Coronary artery (tissue), 2 donors: ENCODE data around the gene BAK1.
"Not testable (repeated sequence)": the region's sequence is repeated elsewhere in the genome, so short reads cannot be mapped to it uniquely, and the experiment has no call there.

Experiments
- DNase-seq: peaks from one replicate; pipeline ENCODE4 v3.0.0-alpha.2; 2017; ENCODE audit warnings: low spot score
- H3K27ac ChIP-seq, 2 donors: fragments of 200-600 bp; sonication (generic); one replicate each; pipeline ENCODE4 v1.5.1; 2016 to 2019
- H3K4me3 ChIP-seq: fragments of 200-600 bp; sonication (generic); 2 replicates; pipeline ENCODE4 v1.5.1; 2016; ENCODE audit warnings: mild to moderate bottlenecking, moderate library complexity
- TF ChIP-seq, protein P1 (sequence below): fragments of 200-600 bp; sonication (generic); IDR thresholded peaks from one replicate; pipeline ENCODE4 v1.5.1; 2019; ENCODE audit warnings: antibody characterized with exemption

Gene BAK1

DNA sequence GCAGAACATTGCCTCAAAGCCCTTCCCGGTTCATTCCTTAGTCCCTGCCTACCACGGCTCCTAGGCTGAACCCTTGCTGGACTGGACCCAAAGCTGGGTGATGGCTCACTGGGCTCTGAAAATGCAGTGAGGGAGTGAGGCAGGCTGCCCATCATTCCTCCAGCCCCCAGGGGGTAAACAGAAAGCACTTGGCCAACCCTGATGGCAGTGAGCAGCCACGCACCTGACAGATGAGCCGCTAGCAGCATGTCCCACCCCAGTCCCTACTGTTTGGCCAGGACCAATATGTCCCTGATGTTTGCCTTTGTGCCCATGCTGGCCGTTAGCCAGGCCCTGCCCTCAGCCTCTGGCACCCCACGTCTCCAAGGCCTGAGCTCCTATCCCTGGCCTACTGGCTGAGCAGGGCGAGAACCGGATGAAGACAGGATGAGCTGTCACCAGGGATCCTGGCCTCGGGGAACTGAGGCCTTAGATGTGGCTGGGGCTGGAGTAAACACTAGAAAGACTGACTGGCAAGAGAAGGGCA is 19.4 kb upstream of the BAK1 start:
- TF ChIP-seq, protein P1, sequence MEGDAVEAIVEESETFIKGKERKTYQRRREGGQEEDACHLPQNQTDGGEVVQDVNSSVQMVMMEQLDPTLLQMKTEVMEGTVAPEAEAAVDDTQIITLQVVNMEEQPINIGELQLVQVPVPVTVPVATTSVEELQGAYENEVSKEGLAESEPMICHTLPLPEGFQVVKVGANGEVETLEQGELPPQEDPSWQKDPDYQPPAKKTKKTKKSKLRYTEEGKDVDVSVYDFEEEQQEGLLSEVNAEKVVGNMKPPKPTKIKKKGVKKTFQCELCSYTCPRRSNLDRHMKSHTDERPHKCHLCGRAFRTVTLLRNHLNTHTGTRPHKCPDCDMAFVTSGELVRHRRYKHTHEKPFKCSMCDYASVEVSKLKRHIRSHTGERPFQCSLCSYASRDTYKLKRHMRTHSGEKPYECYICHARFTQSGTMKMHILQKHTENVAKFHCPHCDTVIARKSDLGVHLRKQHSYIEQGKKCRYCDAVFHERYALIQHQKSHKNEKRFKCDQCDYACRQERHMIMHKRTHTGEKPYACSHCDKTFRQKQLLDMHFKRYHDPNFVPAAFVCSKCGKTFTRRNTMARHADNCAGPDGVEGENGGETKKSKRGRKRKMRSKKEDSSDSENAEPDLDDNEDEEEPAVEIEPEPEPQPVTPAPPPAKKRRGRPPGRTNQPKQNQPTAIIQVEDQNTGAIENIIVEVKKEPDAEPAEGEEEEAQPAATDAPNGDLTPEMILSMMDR, result no peak
- no peak for DNase-seq
- Histone ChIP-seq H3K4me3 (no peak overlapping the region), H3K27ac (peak overlapping the region in 1 of 2 donors; percentile 11)

DNA sequence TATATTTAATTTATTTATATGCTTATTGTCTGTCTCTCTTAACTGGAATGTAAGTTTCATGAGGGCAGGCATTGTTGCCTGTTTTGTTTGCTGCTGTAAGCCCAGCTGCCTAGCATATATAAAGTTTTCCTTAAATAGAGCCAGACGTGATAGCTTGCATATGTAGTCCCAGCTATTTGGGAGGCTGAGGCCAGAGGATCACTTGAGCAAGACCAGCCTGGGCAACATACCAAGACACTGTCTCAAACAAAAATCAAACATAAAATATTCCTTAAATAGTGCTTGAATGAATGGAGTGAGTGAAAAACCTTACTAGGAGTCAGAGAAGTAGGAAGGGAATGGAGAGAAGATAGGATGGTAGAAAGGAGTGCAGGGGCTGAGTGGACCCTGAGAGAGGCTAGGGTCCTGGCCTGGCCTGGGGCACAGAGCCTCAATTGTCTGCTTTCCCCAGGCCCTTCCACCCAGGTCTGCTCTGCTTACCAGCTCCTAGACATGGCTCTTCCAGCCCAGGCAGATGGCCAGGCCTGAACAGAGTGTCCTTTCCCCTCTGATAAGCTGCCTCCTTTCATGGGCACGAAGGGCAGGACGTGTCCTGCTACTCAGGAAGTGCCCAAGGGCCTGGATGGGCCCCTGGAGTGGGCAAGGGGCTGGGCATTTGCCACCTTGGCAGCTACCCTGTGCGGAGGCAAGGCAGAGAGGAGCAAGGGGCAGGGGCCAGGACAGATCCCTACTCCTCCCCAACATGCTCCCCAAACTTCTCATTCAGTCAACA is 17.7 kb upstream of the BAK1 start:
- Histone ChIP-seq H3K27ac (no peak overlapping the region), H3K4me3 (no peak overlapping the region)
- TF ChIP-seq, protein P1, result no peak
- no peak for DNase-seq

DNA sequence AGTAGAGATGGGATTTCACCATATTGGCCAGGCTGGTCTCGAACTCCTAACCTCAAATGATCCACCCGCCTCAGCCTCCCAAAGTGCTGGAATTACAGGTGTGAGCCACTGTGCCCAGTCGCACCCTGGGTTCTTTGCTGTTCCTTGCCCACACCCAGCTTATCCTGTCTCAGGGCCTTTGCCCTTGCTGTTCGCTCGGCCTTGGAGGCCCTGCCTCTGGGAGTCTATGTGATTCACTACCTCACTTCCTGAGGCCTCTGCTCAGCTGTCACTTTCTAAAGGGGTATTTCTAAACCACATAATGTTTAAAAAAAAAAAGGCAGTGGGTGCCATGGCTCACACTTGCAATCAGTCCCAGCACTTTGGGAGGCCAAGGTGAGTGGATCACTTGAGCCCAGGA is 16.8 kb upstream of the BAK1 start:
- H3K4me3 ChIP-seq, DNase-seq, H3K27ac ChIP-seq: not testable (repeated sequence)

DNA sequence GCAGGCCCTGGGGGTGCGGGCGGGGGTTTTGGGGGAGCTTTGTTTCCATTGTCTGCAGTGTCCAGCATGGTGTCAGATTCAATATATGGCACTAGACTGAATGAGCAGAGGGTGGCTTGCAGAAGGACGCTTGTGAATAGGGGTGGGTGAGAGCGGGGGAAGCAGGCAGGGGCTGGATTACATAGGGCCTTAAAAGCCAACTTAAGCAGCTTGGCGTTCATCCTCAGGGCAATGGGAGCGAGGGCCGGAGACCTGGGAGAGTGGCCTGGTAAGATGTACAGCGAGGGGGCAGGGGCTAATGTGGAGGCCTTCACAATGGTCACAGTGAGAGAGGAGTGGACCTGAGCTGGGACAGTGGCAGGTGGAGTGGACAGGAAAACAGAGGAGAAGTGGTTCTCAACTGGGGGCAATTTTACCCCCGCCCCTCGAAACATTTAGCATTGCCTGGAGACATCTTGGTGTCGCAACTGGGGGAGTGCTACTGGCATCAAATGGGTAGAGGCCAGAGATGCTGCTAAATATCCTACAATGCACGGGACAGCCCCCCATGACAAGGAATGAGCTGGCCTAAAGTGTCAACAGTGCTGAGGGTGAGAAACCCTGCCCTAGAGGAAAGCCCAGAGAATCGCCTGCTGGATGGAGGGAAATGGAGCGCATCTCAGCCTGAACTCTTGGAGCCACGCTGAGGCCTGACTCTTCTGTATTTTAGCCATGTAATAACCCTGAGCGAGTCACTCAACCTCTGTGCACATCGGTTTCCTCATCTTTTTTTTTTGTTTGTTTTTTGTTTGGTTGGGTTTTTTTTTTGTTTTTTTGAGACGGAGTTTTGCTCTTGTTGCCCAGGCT is 15.1 kb upstream of the BAK1 start:
- TF ChIP-seq, protein P1, result no peak
- no peak overlapping the region for H3K27ac ChIP-seq
- H3K4me3 ChIP-seq, result no peak overlapping the region
- no peak for DNase-seq

DNA sequence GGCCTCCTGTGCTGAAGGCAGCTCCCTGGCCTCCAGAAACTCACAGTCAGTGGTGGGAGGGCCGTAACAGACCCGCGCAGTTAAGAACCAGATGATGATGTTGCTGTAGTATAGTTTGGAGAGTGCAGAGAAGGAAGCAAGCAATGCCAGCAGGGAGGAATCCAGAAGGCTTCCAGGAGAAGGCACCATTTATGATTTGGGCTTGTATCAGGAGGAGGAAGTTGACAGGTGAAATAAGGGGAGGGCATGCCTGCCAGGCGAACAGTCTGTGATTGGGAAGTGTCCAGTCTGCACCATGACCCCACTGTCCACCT is 13.3 kb upstream of the BAK1 start:
- TF ChIP-seq, protein P1, result no peak
- H3K4me3 ChIP-seq, result peak overlapping the region; percentile 46
- DNase-seq, result no peak
- no peak overlapping the region for H3K27ac ChIP-seq

DNA sequence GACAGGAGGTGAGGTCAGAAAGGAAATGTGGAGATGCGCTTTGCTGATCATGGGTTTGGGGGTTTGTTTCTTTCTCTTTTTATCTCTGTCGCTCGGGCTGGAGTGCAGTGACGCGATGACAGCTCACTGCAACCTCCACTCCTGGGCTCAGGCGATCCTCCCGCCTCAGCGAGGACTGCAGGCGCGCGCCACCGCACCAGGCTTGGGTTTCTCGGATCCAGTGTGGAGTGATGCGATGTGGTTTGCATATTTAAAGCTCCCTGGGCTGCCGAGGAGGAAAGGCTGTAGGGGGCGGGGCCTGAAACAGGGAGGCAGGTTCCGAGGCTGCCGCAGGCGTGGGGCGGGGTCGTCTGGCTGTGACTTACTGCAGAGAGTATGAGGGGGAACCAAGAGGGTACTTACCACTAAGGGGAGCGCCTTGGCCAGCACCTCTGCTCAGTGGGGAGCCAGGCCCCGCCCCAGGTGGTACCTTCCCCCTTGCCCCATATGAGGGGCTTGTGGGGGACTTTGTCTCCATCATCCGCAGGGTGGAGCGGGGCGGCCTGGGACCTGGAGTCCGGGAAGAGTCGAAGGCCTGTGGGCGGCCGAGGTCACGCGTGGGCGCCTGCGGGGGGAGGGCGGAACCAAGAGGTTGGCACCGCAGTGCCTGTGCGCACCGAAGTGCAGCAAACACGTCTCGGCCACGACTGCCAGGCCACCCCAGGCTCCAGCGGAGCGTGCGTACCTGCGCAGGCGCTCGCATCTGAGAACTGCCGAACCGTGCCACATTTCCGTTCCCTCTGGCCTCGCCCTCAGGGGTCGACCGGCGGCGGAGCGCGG is 12.7 kb upstream of the BAK1 start:
- DNase-seq, result no peak
- TF ChIP-seq, protein P1, result no peak
- no peak overlapping the region for H3K27ac ChIP-seq
- H3K4me3 ChIP-seq, result peak overlapping the region; percentile 46

DNA sequence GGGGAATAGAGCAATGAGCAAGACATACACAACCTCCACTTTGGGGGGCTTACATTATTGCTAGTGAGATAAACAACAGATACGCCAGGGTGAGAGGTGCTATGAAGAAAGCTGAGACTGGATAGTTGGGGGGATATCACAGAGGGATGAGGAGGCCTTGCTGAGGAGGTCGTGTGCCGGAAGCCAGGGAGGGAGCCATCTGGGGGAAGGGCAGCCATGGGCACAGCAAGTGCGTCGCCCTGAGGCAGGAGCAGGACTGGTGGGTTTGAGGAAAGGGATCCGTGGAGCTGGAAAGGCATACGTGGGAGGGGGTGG is 12.2 kb upstream of the BAK1 start:
- no peak overlapping the region for H3K27ac ChIP-seq
- H3K4me3 ChIP-seq, result no peak overlapping the region
- DNase-seq, result no peak
- TF ChIP-seq, protein P1, result no peak
